ENCODE measurements around the gene ABLIM1. TPM values are rescaled to one million over a fixed set of nuclear protein-coding genes. Genes with fewer than 3 reads are reported as not detected.

The ABLIM1 gene
- total and polyA plus RNA-seq, 8 donors: 28.1 to 276 (median 92.9) TPM

DNA sequence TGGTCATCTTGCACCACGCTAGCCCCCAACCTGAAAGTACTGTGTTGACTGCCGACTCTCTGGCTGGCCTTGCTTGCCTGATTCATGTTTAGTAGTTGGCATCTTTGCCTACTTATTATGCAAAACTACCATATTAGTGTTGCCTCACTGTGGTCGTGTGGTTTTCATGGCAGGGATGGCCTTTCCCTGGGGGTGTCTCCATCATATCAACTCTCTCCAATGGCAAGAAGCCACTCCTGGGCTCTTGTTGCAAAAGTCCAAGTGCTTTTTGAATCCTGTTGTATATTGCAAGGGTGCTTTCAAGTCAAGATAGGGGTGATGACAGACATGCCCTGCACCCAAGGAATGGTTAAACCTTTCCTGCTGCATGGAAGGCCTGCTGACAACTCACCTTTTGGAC, 39.4 kb downstream of the ABLIM1 start:
- H3K27ac ChIP-seq: no peak overlapping the region
- no peaks in the 10 kb centered on the region for H3K36me3 ChIP-seq
- no peak for DNase-seq
- H3K27me3 ChIP-seq: no peaks in the 10 kb centered on the region
- no peak overlapping the region for H3K4me3 ChIP-seq
- intact Hi-C loops (cut with DNase I; ENCODE audit: low total_unique reads): no loop called here
- peaks cover 18 to 34% (median 24%) of the 10 kb centered on the region in 4 donors for H3K4me1 ChIP-seq
- no peaks in the 10 kb centered on the region for H3K9me3 ChIP-seq
- TF ChIP-seq POLR2A (IDR thresholded peaks at IDR 0.05): no peak
- 85 to 97% (median 93%) methylated on average over 3 of the region's 3 CpGs for WGBS, 5 donors

DNA sequence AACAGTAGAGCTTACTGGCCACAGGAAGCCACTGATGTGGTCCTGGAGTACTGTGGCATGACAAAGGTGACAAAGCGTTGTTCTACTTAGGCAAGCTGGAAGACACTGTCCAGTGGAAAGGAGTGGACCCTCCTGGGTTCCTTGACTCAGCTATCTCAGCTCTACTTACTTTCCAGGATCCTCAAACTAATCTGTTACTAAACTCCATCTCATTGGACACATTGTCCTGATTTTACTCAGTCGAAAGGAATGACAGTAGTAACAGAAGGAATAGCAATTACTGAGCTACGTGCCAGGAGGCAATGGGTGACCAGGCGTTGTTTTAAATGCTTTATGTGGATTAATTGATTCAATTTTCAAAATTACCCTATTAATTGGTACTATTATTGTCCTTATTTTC, 41.6 kb downstream of the ABLIM1 start:
- 88 to 100% (median 98%) methylated on average over 4 of the region's 4 CpGs for WGBS, 5 donors
- intact Hi-C loops (cut with DNase I; ENCODE audit: low total_unique reads): no loop called here
- Histone ChIP-seq H3K4me3 (no peak overlapping the region), H3K27ac (no peak overlapping the region), H3K9me3 (no peaks in the 10 kb centered on the region), H3K27me3 (no peaks in the 10 kb centered on the region), H3K4me1 (peaks cover 11 to 28% (median 17%) of the 10 kb centered on the region in 4 donors), H3K36me3 (no peaks in the 10 kb centered on the region)
- TF ChIP-seq POLR2AphosphoS5 (IDR thresholded peaks at IDR 0.05) (no peak), EP300 (IDR thresholded peaks at IDR 0.05) (no peak), POLR2A (IDR thresholded peaks at IDR 0.05) (no peak)
- TF ChIP-seq, protein P1, sequence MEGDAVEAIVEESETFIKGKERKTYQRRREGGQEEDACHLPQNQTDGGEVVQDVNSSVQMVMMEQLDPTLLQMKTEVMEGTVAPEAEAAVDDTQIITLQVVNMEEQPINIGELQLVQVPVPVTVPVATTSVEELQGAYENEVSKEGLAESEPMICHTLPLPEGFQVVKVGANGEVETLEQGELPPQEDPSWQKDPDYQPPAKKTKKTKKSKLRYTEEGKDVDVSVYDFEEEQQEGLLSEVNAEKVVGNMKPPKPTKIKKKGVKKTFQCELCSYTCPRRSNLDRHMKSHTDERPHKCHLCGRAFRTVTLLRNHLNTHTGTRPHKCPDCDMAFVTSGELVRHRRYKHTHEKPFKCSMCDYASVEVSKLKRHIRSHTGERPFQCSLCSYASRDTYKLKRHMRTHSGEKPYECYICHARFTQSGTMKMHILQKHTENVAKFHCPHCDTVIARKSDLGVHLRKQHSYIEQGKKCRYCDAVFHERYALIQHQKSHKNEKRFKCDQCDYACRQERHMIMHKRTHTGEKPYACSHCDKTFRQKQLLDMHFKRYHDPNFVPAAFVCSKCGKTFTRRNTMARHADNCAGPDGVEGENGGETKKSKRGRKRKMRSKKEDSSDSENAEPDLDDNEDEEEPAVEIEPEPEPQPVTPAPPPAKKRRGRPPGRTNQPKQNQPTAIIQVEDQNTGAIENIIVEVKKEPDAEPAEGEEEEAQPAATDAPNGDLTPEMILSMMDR (IDR thresholded peaks at IDR 0.05): no peak
- no peak for DNase-seq

DNA sequence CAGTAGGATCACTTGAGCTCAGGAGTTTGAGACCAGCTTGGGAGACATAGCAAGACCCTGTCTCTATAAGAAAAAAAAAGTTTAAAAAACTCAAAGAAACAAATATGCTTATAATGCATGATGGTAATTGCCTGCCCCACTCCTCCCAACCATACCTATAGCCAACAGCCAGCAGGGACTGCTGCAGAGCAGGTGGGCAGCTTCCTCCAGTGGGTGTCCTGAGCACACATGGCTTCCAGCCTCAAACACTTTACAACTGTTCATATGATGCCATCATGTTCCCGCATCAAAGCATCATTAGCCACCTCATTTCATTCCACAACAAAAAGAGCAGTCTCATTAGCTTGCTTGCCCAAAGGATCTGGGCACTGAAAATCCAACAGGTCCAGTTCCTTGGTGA, 42.0 kb downstream of the ABLIM1 start:
- Histone ChIP-seq H3K27me3 (no peaks in the 10 kb centered on the region), H3K27ac (no peak overlapping the region), H3K4me1 (peaks cover 11 to 31% (median 17%) of the 10 kb centered on the region in 4 donors), H3K9me3 (no peaks in the 10 kb centered on the region), H3K4me3 (no peak overlapping the region), H3K36me3 (no peaks in the 10 kb centered on the region)
- intact Hi-C loops (cut with DNase I; ENCODE audit: low total_unique reads): no loop called here
- DNase-seq: no peak
- no peak for TF ChIP-seq EP300 (IDR thresholded peaks at IDR 0.05)
- TF ChIP-seq, protein P1 (IDR thresholded peaks at IDR 0.05): no peak
- TF ChIP-seq POLR2AphosphoS5 (IDR thresholded peaks at IDR 0.05): no peak
- TF ChIP-seq POLR2A (IDR thresholded peaks at IDR 0.05): no peak
- 96 to 100% (median 100%) methylated on average over 1 of the region's 1 CpG for WGBS, 5 donors

DNA sequence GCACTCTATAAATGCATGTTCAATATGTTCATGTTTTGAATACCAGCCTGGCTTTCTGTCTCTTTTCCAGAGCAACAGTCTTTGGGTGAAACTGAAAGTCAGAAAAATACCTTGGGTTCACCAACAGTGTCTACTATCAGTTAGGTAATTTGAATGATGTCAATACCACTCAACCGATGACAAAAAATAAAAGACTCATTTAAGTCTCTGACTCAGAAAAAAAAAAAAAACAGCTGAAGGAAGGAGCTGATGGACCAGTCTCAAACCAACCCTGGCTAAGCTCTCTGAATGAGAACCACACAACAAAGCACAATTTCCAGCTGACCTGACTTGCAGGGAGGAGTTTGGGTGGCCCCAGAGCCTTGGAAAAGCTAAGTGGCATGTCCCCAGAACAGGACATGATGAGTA, 42.5 kb downstream of the ABLIM1 start:
- TF ChIP-seq, protein P1 (IDR thresholded peaks at IDR 0.05): no peak
- TF ChIP-seq EP300 (IDR thresholded peaks at IDR 0.05) (no peak), POLR2AphosphoS5 (IDR thresholded peaks at IDR 0.05) (no peak), POLR2A (IDR thresholded peaks at IDR 0.05) (no peak)
- no peak overlapping the region for H3K4me3 ChIP-seq
- 36 to 56% (median 41%) methylated on average over 1 of the region's 1 CpG for WGBS, 5 donors
- H3K4me1 ChIP-seq: peaks cover 11 to 31% (median 17%) of the 10 kb centered on the region in 4 donors
- H3K9me3 ChIP-seq: no peaks in the 10 kb centered on the region
- DNase-seq: no peak
- H3K27me3 ChIP-seq: no peaks in the 10 kb centered on the region
- no peaks in the 10 kb centered on the region for H3K36me3 ChIP-seq
- intact Hi-C loops (cut with DNase I; ENCODE audit: low total_unique reads): no loop called here
- peak overlapping the region in 1 of 5 donors; percentile 67 for H3K27ac ChIP-seq

DNA sequence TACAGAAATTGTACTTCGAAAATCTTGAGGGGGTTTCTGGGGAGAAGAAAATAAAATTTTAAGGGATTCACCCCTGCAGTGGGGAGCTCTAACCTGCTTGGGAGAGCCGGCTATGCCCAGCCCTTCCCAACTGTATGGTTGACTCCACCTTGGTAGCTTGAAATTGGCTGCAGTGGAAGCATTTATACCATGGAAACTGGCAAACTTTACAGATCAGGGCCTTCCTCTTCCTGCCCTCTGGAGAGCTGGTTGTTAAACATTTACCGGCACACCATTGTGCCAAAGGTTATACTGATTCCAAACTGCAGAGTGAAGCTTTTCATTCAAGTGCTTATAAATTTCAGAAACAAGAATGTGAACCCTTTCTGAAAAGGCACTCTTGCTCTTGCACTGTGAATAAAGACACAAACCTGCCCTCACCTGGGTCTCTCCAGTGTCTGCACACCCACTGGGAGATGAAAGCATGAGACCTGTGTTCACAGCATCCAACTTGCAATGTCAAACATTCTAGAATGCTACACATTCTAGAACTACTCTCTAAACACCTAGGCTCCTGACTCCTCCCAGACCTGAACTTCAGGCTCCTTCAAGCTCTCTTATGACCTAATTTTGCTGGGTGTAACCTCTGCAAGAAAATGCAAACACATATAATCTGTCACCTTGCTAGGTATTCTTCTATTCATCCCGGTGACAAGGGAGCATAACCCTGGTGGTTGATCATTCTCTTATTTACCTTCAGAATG, 44.7 kb downstream of the ABLIM1 start:
- TF ChIP-seq POLR2AphosphoS5 (IDR thresholded peaks at IDR 0.05) (peak in 1 of 3 donors; percentile 44), EP300 (IDR thresholded peaks at IDR 0.05) (no peak)
- TF ChIP-seq, protein P1 (IDR thresholded peaks at IDR 0.05): no peak
- 37 to 56% (median 44%) methylated on average over 4 of the region's 4 CpGs for WGBS, 5 donors
- intact Hi-C loops (cut with DNase I; ENCODE audit: low total_unique reads): no loop called here
- no peaks in the 10 kb centered on the region for H3K36me3 ChIP-seq
- peak; percentile 56 to 73 for DNase-seq
- no peaks in the 10 kb centered on the region for H3K27me3 ChIP-seq
- no peaks in the 10 kb centered on the region for H3K9me3 ChIP-seq
- peaks cover 11 to 31% (median 17%) of the 10 kb centered on the region in 4 donors for H3K4me1 ChIP-seq
- H3K27ac ChIP-seq: peak overlapping the region; percentile 42 to 86 (median 68)
- H3K4me3 ChIP-seq: no peak overlapping the region
